HepG2 (cell line): ENCODE data around the gene TXNDC11. TPM values are rescaled to one million over a fixed set of nuclear protein-coding genes. Genes with fewer than 3 reads are reported as not detected.
A peak's percentile ranks its signal among the peaks of the same experiment; 100 is the strongest.

Source experiments
- HOXD1 ChIP-seq: sonication (generic); formaldehyde crosslinking; IDR thresholded peaks from 2 replicates; pipeline ENCODE4 v1.5.0; 2020; ENCODE audit warnings: missing genetic modification reagents
- KDM2A ChIP-seq: sonication (generic); formaldehyde crosslinking; IDR thresholded peaks from 2 replicates; pipeline ENCODE4 v1.4.0; 2020; ENCODE audit warnings: low read depth, missing genetic modification reagents, borderline replicate concordance
- NFIC ChIP-seq: IDR thresholded peaks from 2 replicates; pipeline ENCODE4 v1.6.1; 2012; ENCODE audit warnings: mild to moderate bottlenecking, low read length, inconsistent platforms
- NFKB2 ChIP-seq: sonication (generic); formaldehyde crosslinking; IDR thresholded peaks from 2 replicates; pipeline ENCODE4 v1.4.0; 2020; ENCODE audit warnings: missing genetic modification reagents, borderline replicate concordance
- NFYC ChIP-seq: IDR thresholded peaks from 2 replicates; pipeline ENCODE4 v1.6.1; 2016; ENCODE audit warnings: missing genetic modification reagents, missing compliant biosample characterization
- SAP130 ChIP-seq: IDR thresholded peaks from 2 replicates; pipeline ENCODE4 v1.6.1; 2016; ENCODE audit warnings: low read depth
- TP53 ChIP-seq: sonication (generic); formaldehyde crosslinking; conservative IDR thresholded peaks from 2 replicates; pipeline ENCODE4 v1.4.0; 2020; ENCODE audit warnings: missing genetic modification reagents
- ZBTB21 ChIP-seq: sonication (generic); formaldehyde crosslinking; IDR thresholded peaks from 2 replicates; pipeline ENCODE4 v1.4.0; 2020; ENCODE audit warnings: missing genetic modification reagents
- ZMYM3 ChIP-seq: sonication (generic); formaldehyde crosslinking; IDR thresholded peaks from 2 replicates; pipeline ENCODE4 v1.5.1; 2020; ENCODE audit warnings: mild to moderate bottlenecking, missing genetic modification reagents
- ZNF121 ChIP-seq: sonication (generic); formaldehyde crosslinking; IDR thresholded peaks from 2 replicates; pipeline ENCODE4 v1.5.0; 2020; ENCODE audit warnings: mild to moderate bottlenecking, missing genetic modification reagents
- ZNF616 ChIP-seq: sonication (generic); formaldehyde crosslinking; IDR thresholded peaks from 2 replicates; pipeline ENCODE4 v1.5.0; 2020; ENCODE audit warnings: low read depth, mild to moderate bottlenecking, missing genetic modification reagents
- ZNF749 ChIP-seq: sonication (generic); formaldehyde crosslinking; IDR thresholded peaks from 2 replicates; pipeline ENCODE4 v1.8.0; 2022; ENCODE audit warnings: mild to moderate bottlenecking, missing genetic modification reagents, moderate library complexity, borderline replicate concordance
- polyA plus RNA-seq, 8 experiments: library from polyadenylated mRNA; depleted of rRNA in 3 of 8; stranded (reverse) in 7 of 8; unstranded in 1 of 8; fragments of >200 nt; fragmentation: Illumina TruSeq in 4 of 8; extraction: Trizol in 4 of 8; gene quantifications; 2 replicates each; pipeline versions ENCODE4 v1.2.1 to v1.2.3, GENCODE V29; 2011 to 2016; ENCODE audit warnings: low read depth in 4 of 8, missing spikeins in 1 of 8, mixed read lengths in 1 of 8; ENCODE audit not compliant: insufficient read depth in 1 of 8
- total RNA-seq, 5 experiments: library from RNA; depleted of rRNA; stranded (reverse); fragments of >200 nt; fragmentation: Illumina TruSeq; extraction: Trizol; gene quantifications; 2 replicates each; pipeline ENCODE4 v1.2.3, GENCODE V29; 2016; ENCODE audit warnings: low read depth in 1 of 5
- TF ChIP-seq, protein P1 (sequence below): sonication (generic); formaldehyde crosslinking; IDR thresholded peaks from 2 replicates; pipeline ENCODE4 v1.4.0; 2020; ENCODE audit warnings: missing genetic modification reagents, mild to moderate bottlenecking, borderline replicate concordance
- TF ChIP-seq, protein P2 (sequence below): sonication (generic); formaldehyde crosslinking; IDR thresholded peaks from 2 replicates; pipeline ENCODE4 v1.5.0; 2020; ENCODE audit warnings: missing genetic modification reagents, mild to moderate bottlenecking, borderline replicate concordance
- TF ChIP-seq, protein P3 (sequence below), 2 experiments: sonication (generic) in 1 of 2; formaldehyde crosslinking in 1 of 2; IDR thresholded peaks; 2 replicates each; pipeline versions ENCODE4 v1.4.0 to v1.6.1; 2018 to 2020; ENCODE audit warnings: missing genetic modification reagents in 2 of 2, borderline replicate concordance in 1 of 2, low read depth in 1 of 2, mild to moderate bottlenecking in 1 of 2, missing biosample characterization in 1 of 2
- TF ChIP-seq, protein P4 (sequence below): sonication (generic); formaldehyde crosslinking; IDR thresholded peaks from 2 replicates; pipeline ENCODE4 v1.9.0; 2021; ENCODE audit warnings: missing genetic modification reagents, mild to moderate bottlenecking, borderline replicate concordance
- TF ChIP-seq, protein P5 (sequence below): sonication (generic); formaldehyde crosslinking; IDR thresholded peaks from 2 replicates; pipeline ENCODE4 v1.4.0; 2020; ENCODE audit warnings: mild to moderate bottlenecking, missing genetic modification reagents
- TF ChIP-seq, protein P6 (sequence below): sonication (generic); formaldehyde crosslinking; IDR thresholded peaks from 2 replicates; pipeline ENCODE4 v1.4.0; 2020; ENCODE audit warnings: mild to moderate bottlenecking, low read depth, missing genetic modification reagents
- TF ChIP-seq, protein P7 (sequence below): IDR thresholded peaks from 2 replicates; pipeline ENCODE4 v1.6.1; 2016

Gene TXNDC11
- total and polyA plus RNA-seq, 2 of the 13 experiments (the other 11 are each of a cell fraction or from before 2014, with no cell fraction given), result 74.9 to 123 TPM

DNA sequence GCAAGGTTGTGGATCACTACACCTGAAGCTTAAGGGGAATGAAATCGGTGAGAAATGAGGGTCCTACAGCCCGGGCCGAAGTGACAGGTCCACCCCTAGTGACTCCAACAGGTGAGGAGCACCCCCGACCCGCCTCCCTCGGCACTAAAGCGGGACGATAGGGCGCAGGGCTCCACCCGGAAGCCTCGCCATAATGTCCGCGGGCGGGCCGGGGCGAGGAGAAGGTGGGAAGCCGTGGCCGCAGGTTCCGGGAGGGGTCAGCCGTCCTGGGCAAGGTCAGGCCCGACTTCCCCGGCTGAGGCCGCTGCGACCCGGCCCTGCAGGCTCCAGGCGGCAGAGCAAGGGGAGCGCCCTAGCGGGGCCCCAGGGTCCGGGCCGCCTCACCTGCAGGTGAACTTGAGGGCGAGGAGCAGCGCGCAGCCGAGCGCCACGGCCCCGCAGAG is 543 bp downstream of the TXNDC11 start (continued):
- TF ChIP-seq, protein P1, sequence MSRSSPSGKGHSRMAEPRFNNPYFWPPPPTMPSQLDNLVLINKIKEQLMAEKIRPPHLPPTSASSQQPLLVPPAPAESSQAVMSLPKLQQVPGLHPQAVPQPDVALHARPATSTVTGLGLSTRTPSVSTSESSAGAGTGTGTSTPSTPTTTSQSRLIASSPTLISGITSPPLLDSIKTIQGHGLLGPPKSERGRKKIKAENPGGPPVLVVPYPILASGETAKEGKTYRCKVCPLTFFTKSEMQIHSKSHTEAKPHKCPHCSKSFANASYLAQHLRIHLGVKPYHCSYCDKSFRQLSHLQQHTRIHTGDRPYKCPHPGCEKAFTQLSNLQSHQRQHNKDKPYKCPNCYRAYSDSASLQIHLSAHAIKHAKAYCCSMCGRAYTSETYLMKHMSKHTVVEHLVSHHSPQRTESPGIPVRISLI (CRISPR knock-in tag), result no peak
- 0 out of 2 replicates have a peak, but pooled peaks have one; percentile 68 for TF ChIP-seq TP53 (CRISPR knock-in tag)
- TF ChIP-seq ZMYM3 (CRISPR knock-in tag), result no peak
- no peak for TF ChIP-seq NFYC
- TF ChIP-seq NFKB2, result 0 out of 2 replicates have a peak, but pooled peaks have one; percentile 9
- TF ChIP-seq NFIC, result no peak
- 0 out of 2 replicates have a peak, but pooled peaks have one; percentile 10 for TF ChIP-seq ZNF121 (CRISPR knock-in tag)
- TF ChIP-seq ZNF749 (CRISPR knock-in tag), result peak; percentile 11; the same call in 1 of the 2 replicates
- TF ChIP-seq, protein P2, sequence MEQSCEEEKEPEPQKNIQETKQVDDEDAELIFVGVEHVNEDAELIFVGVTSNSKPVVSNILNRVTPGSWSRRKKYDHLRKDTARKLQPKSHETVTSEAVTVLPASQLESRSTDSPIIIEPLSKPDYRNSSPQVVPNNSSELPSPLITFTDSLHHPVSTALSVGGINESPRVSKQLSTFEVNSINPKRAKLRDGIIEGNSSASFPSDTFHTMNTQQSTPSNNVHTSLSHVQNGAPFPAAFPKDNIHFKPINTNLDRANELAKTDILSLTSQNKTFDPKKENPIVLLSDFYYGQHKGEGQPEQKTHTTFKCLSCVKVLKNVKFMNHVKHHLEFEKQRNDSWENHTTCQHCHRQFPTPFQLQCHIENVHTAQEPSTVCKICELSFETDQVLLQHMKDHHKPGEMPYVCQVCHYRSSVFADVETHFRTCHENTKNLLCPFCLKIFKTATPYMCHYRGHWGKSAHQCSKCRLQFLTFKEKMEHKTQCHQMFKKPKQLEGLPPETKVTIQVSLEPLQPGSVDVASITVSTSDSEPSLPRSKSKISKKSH (CRISPR knock-in tag), result peak; percentile 85
- TF ChIP-seq ZNF616 (CRISPR knock-in tag), result no peak
- peak; percentile 23 for TF ChIP-seq KDM2A (CRISPR knock-in tag)
- TF ChIP-seq, protein P3, sequence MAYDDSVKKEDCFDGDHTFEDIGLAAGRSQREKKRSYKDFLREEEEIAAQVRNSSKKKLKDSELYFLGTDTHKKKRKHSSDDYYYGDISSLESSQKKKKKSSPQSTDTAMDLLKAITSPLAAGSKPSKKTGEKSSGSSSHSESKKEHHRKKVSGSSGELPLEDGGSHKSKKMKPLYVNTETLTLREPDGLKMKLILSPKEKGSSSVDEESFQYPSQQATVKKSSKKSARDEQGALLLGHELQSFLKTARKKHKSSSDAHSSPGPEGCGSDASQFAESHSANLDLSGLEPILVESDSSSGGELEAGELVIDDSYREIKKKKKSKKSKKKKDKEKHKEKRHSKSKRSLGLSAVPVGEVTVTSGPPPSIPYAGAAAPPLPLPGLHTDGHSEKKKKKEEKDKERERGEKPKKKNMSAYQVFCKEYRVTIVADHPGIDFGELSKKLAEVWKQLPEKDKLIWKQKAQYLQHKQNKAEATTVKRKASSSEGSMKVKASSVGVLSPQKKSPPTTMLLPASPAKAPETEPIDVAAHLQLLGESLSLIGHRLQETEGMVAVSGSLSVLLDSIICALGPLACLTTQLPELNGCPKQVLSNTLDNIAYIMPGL (CRISPR knock-in tag; IDR thresholded peaks at IDR 0.05; ENCODE audit: borderline replicate concordance in 1 of 2, low read depth in 1 of 2), result peak in 1 of 2 experiments; percentile 28; a peak in 3 of 4 replicates
- TF ChIP-seq HOXD1 (CRISPR knock-in tag), result peak; percentile 20; the same call in 1 of the 2 replicates
- TF ChIP-seq, protein P4, sequence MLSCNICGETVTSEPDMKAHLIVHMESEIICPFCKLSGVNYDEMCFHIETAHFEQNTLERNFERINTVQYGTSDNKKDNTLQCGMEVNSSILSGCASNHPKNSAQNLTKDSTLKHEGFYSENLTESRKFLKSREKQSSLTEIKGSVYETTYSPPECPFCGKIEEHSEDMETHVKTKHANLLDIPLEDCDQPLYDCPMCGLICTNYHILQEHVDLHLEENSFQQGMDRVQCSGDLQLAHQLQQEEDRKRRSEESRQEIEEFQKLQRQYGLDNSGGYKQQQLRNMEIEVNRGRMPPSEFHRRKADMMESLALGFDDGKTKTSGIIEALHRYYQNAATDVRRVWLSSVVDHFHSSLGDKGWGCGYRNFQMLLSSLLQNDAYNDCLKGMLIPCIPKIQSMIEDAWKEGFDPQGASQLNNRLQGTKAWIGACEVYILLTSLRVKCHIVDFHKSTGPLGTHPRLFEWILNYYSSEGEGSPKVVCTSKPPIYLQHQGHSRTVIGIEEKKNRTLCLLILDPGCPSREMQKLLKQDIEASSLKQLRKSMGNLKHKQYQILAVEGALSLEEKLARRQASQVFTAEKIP (CRISPR knock-in tag), result 0 out of 2 replicates have a peak, but pooled peaks have one; percentile 74
- no peak for TF ChIP-seq ZBTB21
- TF ChIP-seq, protein P5, sequence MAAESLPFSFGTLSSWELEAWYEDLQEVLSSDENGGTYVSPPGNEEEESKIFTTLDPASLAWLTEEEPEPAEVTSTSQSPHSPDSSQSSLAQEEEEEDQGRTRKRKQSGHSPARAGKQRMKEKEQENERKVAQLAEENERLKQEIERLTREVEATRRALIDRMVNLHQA (CRISPR knock-in tag), result no peak
- TF ChIP-seq, protein P6, sequence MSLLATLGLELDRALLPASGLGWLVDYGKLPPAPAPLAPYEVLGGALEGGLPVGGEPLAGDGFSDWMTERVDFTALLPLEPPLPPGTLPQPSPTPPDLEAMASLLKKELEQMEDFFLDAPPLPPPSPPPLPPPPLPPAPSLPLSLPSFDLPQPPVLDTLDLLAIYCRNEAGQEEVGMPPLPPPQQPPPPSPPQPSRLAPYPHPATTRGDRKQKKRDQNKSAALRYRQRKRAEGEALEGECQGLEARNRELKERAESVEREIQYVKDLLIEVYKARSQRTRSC (CRISPR knock-in tag), result 0 out of 2 replicates have a peak, but pooled peaks have one; percentile 54
- TF ChIP-seq SAP130 (CRISPR knock-in tag), result peak; percentile 17; the same call in 1 of the 2 replicates
- TF ChIP-seq, protein P7, sequence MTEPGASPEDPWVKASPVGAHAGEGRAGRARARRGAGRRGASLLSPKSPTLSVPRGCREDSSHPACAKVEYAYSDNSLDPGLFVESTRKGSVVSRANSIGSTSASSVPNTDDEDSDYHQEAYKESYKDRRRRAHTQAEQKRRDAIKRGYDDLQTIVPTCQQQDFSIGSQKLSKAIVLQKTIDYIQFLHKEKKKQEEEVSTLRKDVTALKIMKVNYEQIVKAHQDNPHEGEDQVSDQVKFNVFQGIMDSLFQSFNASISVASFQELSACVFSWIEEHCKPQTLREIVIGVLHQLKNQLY, result no peak
